ENCODE data around the gene H3-3A. TPM values are rescaled to one million over a fixed set of nuclear protein-coding genes. Genes with fewer than 3 reads are reported as not detected.
"Not testable (repeated sequence)": the region's sequence is repeated elsewhere in the genome, so short reads cannot be mapped to it uniquely, and the experiment has no call there.

Gene H3-3A
- total and polyA plus RNA-seq, 8 donors = 122 to 427 (median 237) TPM

GRCh38 chr1:226085675-226086285, 23.3 kb downstream of the H3-3A start:
- DNase-seq = peak in 1 of 6 donors; percentile 12

GRCh38 chr1:226086776-226087175, 24.3 kb downstream of the H3-3A start:
- Histone ChIP-seq H3K27ac (no peak overlapping the region), H3K9me3 (no peaks in the 10 kb centered on the region), H3K4me3 (no peak overlapping the region), H3K36me3 (no peaks in the 10 kb centered on the region), H3K4me1 (peaks cover 0 to 3% (median 0%) of the 10 kb centered on the region in 3 donors), H3K27me3 (no peaks in the 10 kb centered on the region)
- intact Hi-C loops (cut with DNase I) = no loop called here
- TF ChIP-seq CTCF (IDR thresholded peaks at IDR 0.05) = no peak
- FAIRE-seq (no peak), ATAC-seq (no peak), DNase-seq (peak in 1 of 6 donors; percentile 26)
- 90 to 91% methylated on average over 17 of the region's 17 CpGs for WGBS, 2 donors

More at GRCh38 chr1:226085675-226086285, 23.3 kb downstream of the H3-3A start:
- peaks cover 0 to 3% (median 0%) of the 10 kb centered on the region in 3 donors for H3K4me1 ChIP-seq
- no peak overlapping the region for H3K4me3 ChIP-seq
- no peak for ATAC-seq
- H3K27me3 ChIP-seq = no peaks in the 10 kb centered on the region
- FAIRE-seq = no peak
- H3K36me3 ChIP-seq = no peaks in the 10 kb centered on the region
- no peaks in the 10 kb centered on the region for H3K9me3 ChIP-seq
- intact Hi-C loops (cut with DNase I) = no loop called here
- WGBS, 2 donors = 91 to 92% methylated on average over 5 of the region's 5 CpGs
- no peak for TF ChIP-seq CTCF (IDR thresholded peaks at IDR 0.05)
- no peak overlapping the region for H3K27ac ChIP-seq

GRCh38 chr1:226091461-226091860, 28.9 kb downstream of the H3-3A start:
- 78 to 80% methylated on average over 1 of the region's 1 CpG for WGBS, 2 donors
- Histone ChIP-seq H3K4me1 (no peaks in the 10 kb centered on the region), H3K36me3 (no peaks in the 10 kb centered on the region), H3K9me3 (no peaks in the 10 kb centered on the region), H3K4me3 (no peak overlapping the region), H3K27me3 (no peaks in the 10 kb centered on the region), H3K27ac (no peak overlapping the region)
- no peak for ATAC-seq
- FAIRE-seq = no peak
- DNase-seq = no peak
- TF ChIP-seq CTCF (IDR thresholded peaks at IDR 0.05) = no peak
- intact Hi-C loops (cut with DNase I) = no loop called here

- intact Hi-C loops (cut with DNase I); H3K4me3 ChIP-seq; H3K27ac ChIP-seq; H3K36me3 ChIP-seq; ATAC-seq; H3K27me3 ChIP-seq; FAIRE-seq; H3K4me1 ChIP-seq; H3K9me3 ChIP-seq: not testable (repeated sequence)
- WGBS, 2 donors = 87 to 88% methylated on average over 10 of the region's 10 CpGs
- DNase-seq = peak in 1 of 6 donors; percentile 8
These were observed 29.7 kb downstream of the H3-3A start for GRCh38 chr1:226092048-226092820.

- WGBS, 2 donors = 62 to 82% methylated on average over 3 of the region's 3 CpGs
- intact Hi-C loops (cut with DNase I) = no loop called here
- ATAC-seq (no peak), DNase-seq (no peak), FAIRE-seq (no peak)
- H3K27me3 ChIP-seq = no peaks in the 10 kb centered on the region
- no peaks in the 10 kb centered on the region for H3K9me3 ChIP-seq
- H3K4me3 ChIP-seq = no peak overlapping the region
- H3K36me3 ChIP-seq = no peaks in the 10 kb centered on the region
- no peak overlapping the region for H3K27ac ChIP-seq
- no peaks in the 10 kb centered on the region for H3K4me1 ChIP-seq
- TF ChIP-seq CTCF (IDR thresholded peaks at IDR 0.05) = no peak
These were observed 30.4 kb downstream of the H3-3A start for GRCh38 chr1:226092965-226093364.

Measured in pancreas (tissue), 10 donors.